HepG2 (cell line): ENCODE results near the gene RANBP3. TPM values are rescaled to one million over a fixed set of nuclear protein-coding genes. Genes with fewer than 3 reads are reported as not detected.
A peak's percentile ranks its signal among the peaks of the same experiment; 100 is the strongest.

ENCODE experiments used
- ELK4 ChIP-seq: sonication (generic); formaldehyde crosslinking; IDR thresholded peaks from 2 replicates; pipeline ENCODE4 v1.9.0; 2021; ENCODE audit warnings: missing genetic modification reagents, borderline replicate concordance
- FOXC1 ChIP-seq: sonication (generic); formaldehyde crosslinking; IDR thresholded peaks from 2 replicates; pipeline ENCODE4 v1.8.0; 2022; ENCODE audit warnings: mild to moderate bottlenecking, missing genetic modification reagents, borderline replicate concordance
- HNRNPL ChIP-seq: fragments of 200-400 bp; formaldehyde crosslinking; IDR thresholded peaks from 2 replicates; pipeline ENCODE4 v1.6.1; 2017; ENCODE audit warnings: mild to moderate bottlenecking, low read depth, low read length
- HOXA5 ChIP-seq: sonication (generic); formaldehyde crosslinking; IDR thresholded peaks from 2 replicates; pipeline ENCODE4 v1.4.0; 2020; ENCODE audit warnings: missing genetic modification reagents
- IRF2 ChIP-seq: IDR thresholded peaks from 2 replicates; pipeline ENCODE4 v1.6.1; 2018; ENCODE audit warnings: missing genetic modification reagents, missing compliant biosample characterization
- LCORL ChIP-seq, 2 experiments: fragments of 450-650 bp in 1 of 2; sonication (generic) in 1 of 2; formaldehyde crosslinking in 1 of 2; IDR thresholded peaks; 2 replicates each; pipeline versions ENCODE4 v1.5.0 to v1.6.1; 2017 to 2020; ENCODE audit warnings: antibody characterized with exemption in 1 of 2, missing genetic modification reagents in 1 of 2
- MIER3 ChIP-seq: IDR thresholded peaks from 2 replicates; pipeline ENCODE4 v1.6.1; 2016; ENCODE audit warnings: missing compliant biosample characterization, borderline replicate concordance
- MXD3 ChIP-seq: IDR thresholded peaks from 2 replicates; pipeline ENCODE4 v1.6.1; 2016; ENCODE audit warnings: mild to moderate bottlenecking, missing biosample characterization, missing genetic modification reagents
- NFAT5 ChIP-seq: sonication (generic); formaldehyde crosslinking; IDR thresholded peaks from 2 replicates; pipeline ENCODE4 v1.4.0; 2020; ENCODE audit warnings: missing genetic modification reagents
- RXRB ChIP-seq: IDR thresholded peaks from 2 replicates; pipeline ENCODE4 v1.6.1; 2016; ENCODE audit warnings: borderline replicate concordance, missing genetic modification reagents, missing compliant biosample characterization
- SAFB2 ChIP-seq: sonication (generic); formaldehyde crosslinking; IDR thresholded peaks from 2 replicates; pipeline ENCODE4 v1.5.1; 2020; ENCODE audit warnings: missing genetic modification reagents, low read depth, mild to moderate bottlenecking, borderline replicate concordance
- TCF7 ChIP-seq: sonication (generic); IDR thresholded peaks from 2 replicates; pipeline ENCODE4 v1.6.1; 2016; ENCODE audit warnings: antibody characterized with exemption, low read depth
- TFE3 ChIP-seq: IDR thresholded peaks from 2 replicates; pipeline ENCODE4 v1.6.1; 2016
- ZBTB26 ChIP-seq: IDR thresholded peaks from 2 replicates; pipeline ENCODE4 v1.6.1; 2016; ENCODE audit warnings: missing compliant biosample characterization, missing genetic modification reagents, borderline replicate concordance
- ZC3H13 ChIP-seq: sonication (generic); formaldehyde crosslinking; IDR thresholded peaks from 2 replicates; pipeline ENCODE4 v1.8.1; 2023; ENCODE audit warnings: mild to moderate bottlenecking, missing genetic modification reagents, moderate library complexity
- ZFX ChIP-seq: sonication (generic); formaldehyde crosslinking; IDR thresholded peaks from 2 replicates; pipeline ENCODE4 v1.4.0; 2020; ENCODE audit warnings: mild to moderate bottlenecking, low read depth, missing genetic modification reagents, moderate library complexity
- ZMYM4 ChIP-seq: sonication (generic); formaldehyde crosslinking; IDR thresholded peaks from 2 replicates; pipeline ENCODE4 v1.8.1; 2023; ENCODE audit warnings: mild to moderate bottlenecking, missing genetic modification reagents
- ZNF24 ChIP-seq: fragments of 450-650 bp; IDR thresholded peaks from 2 replicates; pipeline ENCODE4 v1.6.1; 2017; ENCODE audit warnings: antibody characterized with exemption, mild to moderate bottlenecking
- ZNF724P ChIP-seq: sonication (generic); formaldehyde crosslinking; IDR thresholded peaks from 2 replicates; pipeline ENCODE4 v1.8.0; 2022; ENCODE audit warnings: missing genetic modification reagents, borderline replicate concordance
- polyA plus RNA-seq, 8 experiments: library from polyadenylated mRNA; depleted of rRNA in 3 of 8; stranded (reverse) in 7 of 8; unstranded in 1 of 8; fragments of >200 nt; fragmentation: Illumina TruSeq in 4 of 8; extraction: Trizol in 4 of 8; gene quantifications; 2 replicates each; pipeline versions ENCODE4 v1.2.1 to v1.2.3, GENCODE V29; 2011 to 2016; ENCODE audit warnings: low read depth in 4 of 8, missing spikeins in 1 of 8, mixed read lengths in 1 of 8; ENCODE audit not compliant: insufficient read depth in 1 of 8
- total RNA-seq, 5 experiments: library from RNA; depleted of rRNA; stranded (reverse); fragments of >200 nt; fragmentation: Illumina TruSeq; extraction: Trizol; gene quantifications; 2 replicates each; pipeline ENCODE4 v1.2.3, GENCODE V29; 2016; ENCODE audit warnings: low read depth in 1 of 5

Gene RANBP3
- total and polyA plus RNA-seq, 2 of the 13 experiments (the other 11 are each of a cell fraction or from before 2014, with no cell fraction given) = 39.5 to 149 TPM

- no peak; the same call in 1 of the 2 replicates for TF ChIP-seq MXD3 (CRISPR knock-in tag)
- no peak; the same call in 1 of the 2 replicates for TF ChIP-seq HNRNPL
- TF ChIP-seq ELK4 (CRISPR knock-in tag) = no peak
- peak; percentile 51; the same call in 1 of the 2 replicates for TF ChIP-seq MIER3
- peak; percentile 72 for TF ChIP-seq RXRB (CRISPR knock-in tag)
- TF ChIP-seq ZBTB26 (CRISPR knock-in tag) = no peak
- TF ChIP-seq HOXA5 (CRISPR knock-in tag) = no peak; the same call in 1 of the 2 replicates
- TF ChIP-seq NFAT5 (CRISPR knock-in tag) = no peak
- peak; percentile 76; the same call in 1 of the 2 replicates for TF ChIP-seq FOXC1 (CRISPR knock-in tag)
- TF ChIP-seq IRF2 (CRISPR knock-in tag) = peak; percentile 73
- TF ChIP-seq ZNF724P (CRISPR knock-in tag) = no peak; the same call in 1 of the 2 replicates
- no peak; the same call in 1 of the 2 replicates for TF ChIP-seq SAFB2 (CRISPR knock-in tag)
- TF ChIP-seq TFE3 (CRISPR knock-in tag) = 0 out of 2 replicates have a peak, but pooled peaks have one; percentile 37
- peak; percentile 92 for TF ChIP-seq ZMYM4 (CRISPR knock-in tag)
- TF ChIP-seq LCORL (IDR thresholded peaks at IDR 0.05) = no peak
- TF ChIP-seq LCORL (CRISPR knock-in tag; IDR thresholded peaks at IDR 0.05) = 0 out of 2 replicates have a peak, but pooled peaks have one; percentile 64
- no peak for TF ChIP-seq TCF7
- no peak for TF ChIP-seq ZC3H13 (CRISPR knock-in tag)
- no peak for TF ChIP-seq ZNF24
- TF ChIP-seq ZFX (CRISPR knock-in tag) = peak; percentile 86
Observed at GRCh38 chr19:5903624-5904351, 74.2 kb downstream of the RANBP3 start, which contains the start of gene NDUFA11 (continued).
